ENCODE measurements around the gene PLEKHA4. TPM values are rescaled to one million over a fixed set of nuclear protein-coding genes. Genes with fewer than 3 reads are reported as not detected.
A peak's percentile ranks its signal among the peaks of the same experiment; 100 is the strongest.

Gene PLEKHA4
- total and polyA plus RNA-seq, 9 of the 15 experiments (the other 6 are each of a cell fraction or from before 2014, with no cell fraction given), result 0.07 to 30.8 (median 11.4) TPM

DNA sequence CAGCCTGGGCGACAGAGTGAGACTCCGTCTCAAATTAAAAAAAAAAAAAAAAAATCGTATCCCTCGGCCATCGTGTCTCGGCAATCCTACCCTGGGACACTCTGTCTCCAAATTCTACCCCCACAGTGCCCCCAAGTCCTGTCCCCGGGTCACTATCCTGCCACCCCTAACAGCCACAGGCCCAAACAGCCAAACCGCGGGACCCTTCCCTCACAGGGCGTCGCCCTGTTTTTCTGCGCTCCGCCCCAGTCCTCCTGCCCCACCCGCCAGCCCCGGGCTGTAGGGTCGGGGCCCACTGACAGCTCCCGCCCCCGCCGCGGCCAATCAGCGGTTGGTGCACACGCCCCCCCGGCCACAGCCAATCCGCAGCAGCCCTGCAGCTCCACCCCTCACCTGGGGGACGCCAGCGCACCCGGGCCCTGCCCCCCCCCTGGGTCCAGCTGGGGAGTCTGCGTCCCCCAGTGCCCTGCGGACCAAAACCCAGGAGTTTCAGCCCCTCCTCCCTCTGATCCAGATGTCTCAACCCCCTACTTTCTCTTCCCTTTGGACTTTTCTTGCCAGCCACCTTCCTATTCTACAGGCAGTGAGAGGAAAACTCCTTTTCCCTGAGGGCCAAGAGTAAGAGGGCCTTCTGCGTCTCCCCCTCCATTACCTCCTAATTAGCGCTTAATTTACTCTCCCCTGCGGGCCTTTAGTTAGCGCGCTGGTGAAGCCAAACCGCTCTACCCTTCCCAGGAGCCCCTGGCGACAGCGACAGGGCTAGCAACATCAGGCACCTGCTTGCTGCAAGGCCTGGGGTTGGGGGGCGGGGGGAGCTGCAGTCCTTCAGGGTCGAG, 56.1 kb downstream of the PLEKHA4 start (continued):
- no peak for TF ChIP-seq BRCA1 (IDR thresholded peaks at IDR 0.05)
- TF ChIP-seq BRCA1 (CRISPR knock-in tag; IDR thresholded peaks at IDR 0.05), result no peak
- no peak for TF ChIP-seq RAD51 (IDR thresholded peaks at IDR 0.05; ENCODE audit: borderline replicate concordance, low read depth)
- no peak for TF ChIP-seq PTTG1 (tag; IDR thresholded peaks at IDR 0.05; ENCODE audit: low read depth)
- TF ChIP-seq SMAD1 (IDR thresholded peaks at IDR 0.05; ENCODE audit: low read depth, low read length, partially characterized antibody), result no peak
- TF ChIP-seq STAT5A (IDR thresholded peaks at IDR 0.05; ENCODE audit: borderline replicate concordance, low read length), result no peak
- TF ChIP-seq, protein P1, sequence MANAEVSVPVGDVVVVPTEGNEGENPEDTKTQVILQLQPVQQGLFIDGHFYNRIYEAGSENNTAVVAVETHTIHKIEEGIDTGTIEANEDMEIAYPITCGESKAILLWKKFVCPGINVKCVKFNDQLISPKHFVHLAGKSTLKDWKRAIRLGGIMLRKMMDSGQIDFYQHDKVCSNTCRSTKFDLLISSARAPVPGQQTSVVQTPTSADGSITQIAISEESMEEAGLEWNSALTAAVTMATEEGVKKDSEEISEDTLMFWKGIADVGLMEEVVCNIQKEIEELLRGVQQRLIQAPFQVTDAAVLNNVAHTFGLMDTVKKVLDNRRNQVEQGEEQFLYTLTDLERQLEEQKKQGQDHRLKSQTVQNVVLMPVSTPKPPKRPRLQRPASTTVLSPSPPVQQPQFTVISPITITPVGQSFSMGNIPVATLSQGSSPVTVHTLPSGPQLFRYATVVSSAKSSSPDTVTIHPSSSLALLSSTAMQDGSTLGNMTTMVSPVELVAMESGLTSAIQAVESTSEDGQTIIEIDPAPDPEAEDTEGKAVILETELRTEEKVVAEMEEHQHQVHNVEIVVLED (CRISPR knock-in tag; IDR thresholded peaks at IDR 0.05), result no peak
- no peak for TF ChIP-seq TARDBP (IDR thresholded peaks at IDR 0.05)
- TF ChIP-seq L3MBTL2 (IDR thresholded peaks at IDR 0.05), result peak; percentile 58
- TF ChIP-seq CBX2 (IDR thresholded peaks at IDR 0.05; ENCODE audit: insufficient read depth, low read length, poor library complexity, severe bottlenecking), result no peak
- no peak for TF ChIP-seq RBM39 (optimal IDR thresholded peaks at IDR 0.05; ENCODE audit: low read depth, low read length)
- TF ChIP-seq, protein P2, sequence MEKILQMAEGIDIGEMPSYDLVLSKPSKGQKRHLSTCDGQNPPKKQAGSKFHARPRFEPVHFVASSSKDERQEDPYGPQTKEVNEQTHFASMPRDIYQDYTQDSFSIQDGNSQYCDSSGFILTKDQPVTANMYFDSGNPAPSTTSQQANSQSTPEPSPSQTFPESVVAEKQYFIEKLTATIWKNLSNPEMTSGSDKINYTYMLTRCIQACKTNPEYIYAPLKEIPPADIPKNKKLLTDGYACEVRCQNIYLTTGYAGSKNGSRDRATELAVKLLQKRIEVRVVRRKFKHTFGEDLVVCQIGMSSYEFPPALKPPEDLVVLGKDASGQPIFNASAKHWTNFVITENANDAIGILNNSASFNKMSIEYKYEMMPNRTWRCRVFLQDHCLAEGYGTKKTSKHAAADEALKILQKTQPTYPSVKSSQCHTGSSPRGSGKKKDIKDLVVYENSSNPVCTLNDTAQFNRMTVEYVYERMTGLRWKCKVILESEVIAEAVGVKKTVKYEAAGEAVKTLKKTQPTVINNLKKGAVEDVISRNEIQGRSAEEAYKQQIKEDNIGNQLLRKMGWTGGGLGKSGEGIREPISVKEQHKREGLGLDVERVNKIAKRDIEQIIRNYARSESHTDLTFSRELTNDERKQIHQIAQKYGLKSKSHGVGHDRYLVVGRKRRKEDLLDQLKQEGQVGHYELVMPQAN (IDR thresholded peaks at IDR 0.05; ENCODE audit: borderline replicate concordance), result peak; percentile 71; the same call in 1 of the 2 replicates
- TF ChIP-seq RB1 (IDR thresholded peaks at IDR 0.05; ENCODE audit: low read depth), result peak; percentile 67; the same call in 1 of the 2 replicates
- TF ChIP-seq, protein P3, sequence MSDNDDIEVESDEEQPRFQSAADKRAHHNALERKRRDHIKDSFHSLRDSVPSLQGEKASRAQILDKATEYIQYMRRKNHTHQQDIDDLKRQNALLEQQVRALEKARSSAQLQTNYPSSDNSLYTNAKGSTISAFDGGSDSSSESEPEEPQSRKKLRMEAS (CRISPR knock-in tag; IDR thresholded peaks at IDR 0.05), result peak; percentile 81
- TF ChIP-seq EP400 (IDR thresholded peaks at IDR 0.05), result peak; percentile 40; the same call in 1 of the 2 replicates
- TF ChIP-seq TAF9B (IDR thresholded peaks at IDR 0.05; ENCODE audit: partially characterized antibody), result no peak
- TF ChIP-seq ZNF75A (CRISPR knock-in tag; IDR thresholded peaks at IDR 0.05), result no peak
- no peak for TF ChIP-seq ZEB2 (IDR thresholded peaks at IDR 0.05)
- TF ChIP-seq RBBP5 (IDR thresholded peaks at IDR 0.05; ENCODE audit: borderline replicate concordance, insufficient read depth, low read length, poor library complexity, severe bottlenecking), result no peak
- TF ChIP-seq ESRRA (IDR thresholded peaks at IDR 0.05; ENCODE audit: borderline replicate concordance, low read depth), result 0 out of 2 replicates have a peak, but pooled peaks have one; percentile 22
- TF ChIP-seq, protein P4, sequence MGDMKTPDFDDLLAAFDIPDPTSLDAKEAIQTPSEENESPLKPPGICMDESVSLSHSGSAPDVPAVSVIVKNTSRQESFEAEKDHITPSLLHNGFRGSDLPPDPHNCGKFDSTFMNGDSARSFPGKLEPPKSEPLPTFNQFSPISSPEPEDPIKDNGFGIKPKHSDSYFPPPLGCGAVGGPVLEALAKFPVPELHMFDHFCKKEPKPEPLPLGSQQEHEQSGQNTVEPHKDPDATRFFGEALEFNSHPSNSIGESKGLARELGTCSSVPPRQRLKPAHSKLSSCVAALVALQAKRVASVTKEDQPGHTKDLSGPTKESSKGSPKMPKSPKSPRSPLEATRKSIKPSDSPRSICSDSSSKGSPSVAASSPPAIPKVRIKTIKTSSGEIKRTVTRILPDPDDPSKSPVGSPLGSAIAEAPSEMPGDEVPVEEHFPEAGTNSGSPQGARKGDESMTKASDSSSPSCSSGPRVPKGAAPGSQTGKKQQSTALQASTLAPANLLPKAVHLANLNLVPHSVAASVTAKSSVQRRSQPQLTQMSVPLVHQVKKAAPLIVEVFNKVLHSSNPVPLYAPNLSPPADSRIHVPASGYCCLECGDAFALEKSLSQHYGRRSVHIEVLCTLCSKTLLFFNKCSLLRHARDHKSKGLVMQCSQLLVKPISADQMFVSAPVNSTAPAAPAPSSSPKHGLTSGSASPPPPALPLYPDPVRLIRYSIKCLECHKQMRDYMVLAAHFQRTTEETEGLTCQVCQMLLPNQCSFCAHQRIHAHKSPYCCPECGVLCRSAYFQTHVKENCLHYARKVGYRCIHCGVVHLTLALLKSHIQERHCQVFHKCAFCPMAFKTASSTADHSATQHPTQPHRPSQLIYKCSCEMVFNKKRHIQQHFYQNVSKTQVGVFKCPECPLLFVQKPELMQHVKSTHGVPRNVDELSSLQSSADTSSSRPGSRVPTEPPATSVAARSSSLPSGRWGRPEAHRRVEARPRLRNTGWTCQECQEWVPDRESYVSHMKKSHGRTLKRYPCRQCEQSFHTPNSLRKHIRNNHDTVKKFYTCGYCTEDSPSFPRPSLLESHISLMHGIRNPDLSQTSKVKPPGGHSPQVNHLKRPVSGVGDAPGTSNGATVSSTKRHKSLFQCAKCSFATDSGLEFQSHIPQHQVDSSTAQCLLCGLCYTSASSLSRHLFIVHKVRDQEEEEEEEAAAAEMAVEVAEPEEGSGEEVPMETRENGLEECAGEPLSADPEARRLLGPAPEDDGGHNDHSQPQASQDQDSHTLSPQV (IDR thresholded peaks at IDR 0.05), result no peak
